ENCODE results near the gene GRIK2.

DNA sequence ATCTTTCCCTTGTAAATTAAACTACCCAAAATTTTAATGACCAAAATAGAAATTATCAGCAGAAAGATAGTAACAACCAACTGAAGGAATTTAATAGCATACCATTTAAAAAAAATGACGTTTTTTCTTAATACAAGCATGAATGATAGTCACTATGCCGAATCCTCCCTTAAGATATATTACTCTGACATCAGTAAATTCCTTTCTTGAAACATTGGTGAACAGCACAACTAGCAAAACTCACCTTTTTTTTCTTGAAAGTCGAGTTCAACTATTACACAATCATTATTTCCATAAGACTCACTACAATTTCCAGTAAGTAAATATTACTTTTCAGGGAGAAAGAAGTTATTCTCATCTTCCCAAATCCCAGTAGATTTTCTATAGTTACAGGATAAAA is 433.2 kb downstream of the GRIK2 start:
- TF ChIP-seq EZH2 (IDR thresholded peaks at IDR 0.05; ENCODE audit: borderline replicate concordance, low read depth, low read length, severe bottlenecking) (no peak), FOS (IDR thresholded peaks at IDR 0.05; ENCODE audit: borderline replicate concordance, insufficient read depth, low read length) (no peak), POLR2A (IDR thresholded peaks at IDR 0.05; ENCODE audit: low read depth, low read length) (no peak), POLR2AphosphoS5 (IDR thresholded peaks at IDR 0.05; ENCODE audit: insufficient read depth, low read depth, low read length) (no peak), JUN (IDR thresholded peaks at IDR 0.05; ENCODE audit: borderline replicate concordance, insufficient read depth, insufficient read length, low read depth) (no peak), MYC (IDR thresholded peaks at IDR 0.05; ENCODE audit: low read depth, low read length) (no peak), GATA2 (IDR thresholded peaks at IDR 0.05; ENCODE audit: insufficient read depth, insufficient read length, low read depth, low read length) (no peak)
- TF ChIP-seq, protein P1, sequence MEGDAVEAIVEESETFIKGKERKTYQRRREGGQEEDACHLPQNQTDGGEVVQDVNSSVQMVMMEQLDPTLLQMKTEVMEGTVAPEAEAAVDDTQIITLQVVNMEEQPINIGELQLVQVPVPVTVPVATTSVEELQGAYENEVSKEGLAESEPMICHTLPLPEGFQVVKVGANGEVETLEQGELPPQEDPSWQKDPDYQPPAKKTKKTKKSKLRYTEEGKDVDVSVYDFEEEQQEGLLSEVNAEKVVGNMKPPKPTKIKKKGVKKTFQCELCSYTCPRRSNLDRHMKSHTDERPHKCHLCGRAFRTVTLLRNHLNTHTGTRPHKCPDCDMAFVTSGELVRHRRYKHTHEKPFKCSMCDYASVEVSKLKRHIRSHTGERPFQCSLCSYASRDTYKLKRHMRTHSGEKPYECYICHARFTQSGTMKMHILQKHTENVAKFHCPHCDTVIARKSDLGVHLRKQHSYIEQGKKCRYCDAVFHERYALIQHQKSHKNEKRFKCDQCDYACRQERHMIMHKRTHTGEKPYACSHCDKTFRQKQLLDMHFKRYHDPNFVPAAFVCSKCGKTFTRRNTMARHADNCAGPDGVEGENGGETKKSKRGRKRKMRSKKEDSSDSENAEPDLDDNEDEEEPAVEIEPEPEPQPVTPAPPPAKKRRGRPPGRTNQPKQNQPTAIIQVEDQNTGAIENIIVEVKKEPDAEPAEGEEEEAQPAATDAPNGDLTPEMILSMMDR (IDR thresholded peaks at IDR 0.05; ENCODE audit: extremely low read depth in 1 of 2, insufficient read depth in 1 of 2, low read depth in 1 of 2, low read length in 2 of 2), result no peak
- TF ChIP-seq, protein P2, sequence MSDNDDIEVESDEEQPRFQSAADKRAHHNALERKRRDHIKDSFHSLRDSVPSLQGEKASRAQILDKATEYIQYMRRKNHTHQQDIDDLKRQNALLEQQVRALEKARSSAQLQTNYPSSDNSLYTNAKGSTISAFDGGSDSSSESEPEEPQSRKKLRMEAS (IDR thresholded peaks at IDR 0.05; ENCODE audit: insufficient read depth, insufficient read length), result no peak

All from endothelial cell of umbilical vein (primary cell).